Gastroesophageal sphincter (tissue), 3 donors: Measurements from ENCODE around the gene AUTS2.

ENCODE experiments used
- EP300 ChIP-seq: sonication (generic); formaldehyde crosslinking; IDR thresholded peaks from one replicate; pipeline ENCODE4 v1.6.1; 2017; ENCODE audit warnings: antibody characterized with exemption, mild to moderate bottlenecking
- POLR2A ChIP-seq, 2 donors: fragments of 450-650 bp; IDR thresholded peaks; one replicate each; pipeline ENCODE4 v1.6.1; 2017; ENCODE audit warnings: antibody characterized with exemption in 2 of 2, mild to moderate bottlenecking in 2 of 2, moderate library complexity in 1 of 2
- POLR2AphosphoS5 ChIP-seq: sonication (generic); formaldehyde crosslinking; IDR thresholded peaks from one replicate; pipeline ENCODE4 v1.6.1; 2017; ENCODE audit warnings: antibody characterized with exemption
- TF ChIP-seq, protein P1 (sequence below), 4 experiments: fragments of 200-600 bp in 2 of 4; fragments of 450-650 bp in 2 of 4; sonication (generic) in 1 of 4; IDR thresholded peaks; one replicate each; pipeline ENCODE4 v1.5.1; 2017 to 2019; ENCODE audit warnings: antibody characterized with exemption in 4 of 4, mild to moderate bottlenecking in 2 of 4, moderate library complexity in 2 of 4

DNA sequence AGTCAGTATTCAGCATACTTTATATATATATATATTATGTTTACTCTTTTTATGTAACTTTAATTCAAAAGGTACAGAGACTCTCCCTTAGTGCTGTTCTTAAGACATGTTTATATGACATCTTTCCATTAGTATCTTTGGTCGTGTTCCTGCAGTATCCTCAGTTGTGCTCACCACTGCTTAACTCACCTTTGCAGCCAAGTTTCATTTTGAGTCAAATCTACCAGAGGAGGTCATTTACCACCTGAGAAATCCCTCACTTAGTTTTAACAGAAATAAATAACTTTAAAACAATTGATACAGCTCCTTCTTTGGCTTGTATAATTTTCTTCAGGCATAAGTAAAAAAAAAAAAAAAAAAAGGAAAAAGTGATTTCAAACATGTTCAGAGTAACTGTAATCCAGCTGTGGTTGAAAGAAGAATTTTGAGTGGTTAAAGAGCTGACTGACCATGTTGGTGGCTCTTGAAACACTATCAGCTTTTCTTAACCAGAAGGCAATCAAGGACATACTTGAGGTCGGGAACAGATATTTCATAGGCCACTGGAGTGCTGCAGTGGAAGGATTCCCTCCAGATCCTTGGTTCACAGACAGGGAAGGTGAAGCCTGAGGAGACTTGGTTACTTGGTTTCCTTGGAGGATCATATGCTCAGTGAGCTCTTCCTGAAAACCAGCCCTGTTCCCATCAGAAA, 116.8 kb downstream of the AUTS2 start:
- TF ChIP-seq, protein P1, sequence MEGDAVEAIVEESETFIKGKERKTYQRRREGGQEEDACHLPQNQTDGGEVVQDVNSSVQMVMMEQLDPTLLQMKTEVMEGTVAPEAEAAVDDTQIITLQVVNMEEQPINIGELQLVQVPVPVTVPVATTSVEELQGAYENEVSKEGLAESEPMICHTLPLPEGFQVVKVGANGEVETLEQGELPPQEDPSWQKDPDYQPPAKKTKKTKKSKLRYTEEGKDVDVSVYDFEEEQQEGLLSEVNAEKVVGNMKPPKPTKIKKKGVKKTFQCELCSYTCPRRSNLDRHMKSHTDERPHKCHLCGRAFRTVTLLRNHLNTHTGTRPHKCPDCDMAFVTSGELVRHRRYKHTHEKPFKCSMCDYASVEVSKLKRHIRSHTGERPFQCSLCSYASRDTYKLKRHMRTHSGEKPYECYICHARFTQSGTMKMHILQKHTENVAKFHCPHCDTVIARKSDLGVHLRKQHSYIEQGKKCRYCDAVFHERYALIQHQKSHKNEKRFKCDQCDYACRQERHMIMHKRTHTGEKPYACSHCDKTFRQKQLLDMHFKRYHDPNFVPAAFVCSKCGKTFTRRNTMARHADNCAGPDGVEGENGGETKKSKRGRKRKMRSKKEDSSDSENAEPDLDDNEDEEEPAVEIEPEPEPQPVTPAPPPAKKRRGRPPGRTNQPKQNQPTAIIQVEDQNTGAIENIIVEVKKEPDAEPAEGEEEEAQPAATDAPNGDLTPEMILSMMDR (IDR thresholded peaks at IDR 0.05): no peak
- TF ChIP-seq POLR2A (IDR thresholded peaks at IDR 0.05): no peak
- no peak for TF ChIP-seq POLR2AphosphoS5
- no peak for TF ChIP-seq EP300
